HepG2 (cell line): ENCODE measurements around the gene SOCS1. TPM values are rescaled to one million over a fixed set of nuclear protein-coding genes. Genes with fewer than 3 reads are reported as not detected.

Experiments used
- CBX2 ChIP-seq, 2 experiments: fragments of 200-600 bp in 1 of 2; sonication (generic); formaldehyde crosslinking in 1 of 2; IDR thresholded peaks; 2 replicates each; pipeline versions ENCODE4 v1.7.0 to v1.8.1; 2018 to 2022; ENCODE audit warnings: low read depth in 2 of 2, low read length in 1 of 2, mild to moderate bottlenecking in 1 of 2, missing genetic modification reagents in 1 of 2
- DNMT3B ChIP-seq: conservative IDR thresholded peaks from 2 replicates; pipeline ENCODE4 v1.6.1; 2016; ENCODE audit warnings: missing biosample characterization, control low read depth
- ETV5 ChIP-seq: IDR thresholded peaks from 2 replicates; pipeline ENCODE4 v1.6.1; 2018; ENCODE audit warnings: missing biosample characterization, missing genetic modification reagents, inconsistent platforms, borderline replicate concordance
- FOXK2 ChIP-seq: fragments of 450-650 bp; IDR thresholded peaks from 2 replicates; pipeline ENCODE4 v1.6.1; 2016
- HMGA1 ChIP-seq: sonication (generic); formaldehyde crosslinking; conservative IDR thresholded peaks from 2 replicates; pipeline ENCODE4 v1.4.0; 2020; ENCODE audit warnings: missing genetic modification reagents
- HNF4G ChIP-seq, 2 experiments: sonication (generic) in 1 of 2; formaldehyde crosslinking in 1 of 2; IDR thresholded peaks; 2 replicates each; pipeline versions ENCODE4 v1.4.0 to v1.6.1; 2011 to 2020; ENCODE audit warnings: borderline replicate concordance in 2 of 2, low read depth in 2 of 2, mild to moderate bottlenecking in 2 of 2, low read length in 1 of 2, missing genetic modification reagents in 1 of 2, moderate library complexity in 1 of 2
- HOXA3 ChIP-seq: sonication (generic); formaldehyde crosslinking; IDR thresholded peaks from 2 replicates; pipeline ENCODE4 v1.5.0; 2020; ENCODE audit warnings: missing genetic modification reagents
- KLF11 ChIP-seq: IDR thresholded peaks from 2 replicates; pipeline ENCODE4 v1.6.1; 2016; ENCODE audit warnings: missing compliant biosample characterization
- MEIS2 ChIP-seq: sonication (generic); formaldehyde crosslinking; IDR thresholded peaks from 2 replicates; pipeline ENCODE4 v1.9.0; 2021; ENCODE audit warnings: mild to moderate bottlenecking, missing genetic modification reagents
- NR1H2 ChIP-seq: sonication (generic); formaldehyde crosslinking; IDR thresholded peaks from 2 replicates; pipeline ENCODE4 v1.8.1; 2022; ENCODE audit warnings: low read depth, missing genetic modification reagents, borderline replicate concordance
- PAX8 ChIP-seq: sonication (generic); formaldehyde crosslinking; IDR thresholded peaks from 2 replicates; pipeline ENCODE4 v1.8.0; 2022; ENCODE audit warnings: mild to moderate bottlenecking, missing genetic modification reagents, borderline replicate concordance
- PHF20 ChIP-seq: sonication (generic); formaldehyde crosslinking; IDR thresholded peaks from 2 replicates; pipeline ENCODE4 v1.5.0; 2020; ENCODE audit warnings: mild to moderate bottlenecking, missing genetic modification reagents
- RFXAP ChIP-seq: sonication (generic); formaldehyde crosslinking; IDR thresholded peaks from 2 replicates; pipeline ENCODE4 v1.4.0; 2020; ENCODE audit warnings: missing genetic modification reagents, borderline replicate concordance
- ZNF224 ChIP-seq: sonication (generic); formaldehyde crosslinking; IDR thresholded peaks from 2 replicates; pipeline ENCODE4 v1.5.0; 2020; ENCODE audit warnings: mild to moderate bottlenecking, missing genetic modification reagents
- ZNF235 ChIP-seq: sonication (generic); formaldehyde crosslinking; IDR thresholded peaks from 2 replicates; pipeline ENCODE4 v1.8.1; 2023; ENCODE audit warnings: mild to moderate bottlenecking, missing genetic modification reagents, borderline replicate concordance
- ZNF3 ChIP-seq: IDR thresholded peaks from 2 replicates; pipeline ENCODE4 v1.7.0; 2017; ENCODE audit warnings: inconsistent platforms
- polyA plus RNA-seq, 8 experiments: library from polyadenylated mRNA; depleted of rRNA in 3 of 8; stranded (reverse) in 7 of 8; unstranded in 1 of 8; fragments of >200 nt; fragmentation: Illumina TruSeq in 4 of 8; extraction: Trizol in 4 of 8; gene quantifications; 2 replicates each; pipeline versions ENCODE4 v1.2.1 to v1.2.3, GENCODE V29; 2011 to 2016; ENCODE audit warnings: low read depth in 4 of 8, missing spikeins in 1 of 8, mixed read lengths in 1 of 8; ENCODE audit not compliant: insufficient read depth in 1 of 8
- total RNA-seq, 5 experiments: library from RNA; depleted of rRNA; stranded (reverse); fragments of >200 nt; fragmentation: Illumina TruSeq; extraction: Trizol; gene quantifications; 2 replicates each; pipeline ENCODE4 v1.2.3, GENCODE V29; 2016; ENCODE audit warnings: low read depth in 1 of 5
- TF ChIP-seq, protein P1 (sequence below): IDR thresholded peaks from 2 replicates; pipeline ENCODE4 v1.4.0; 2020; ENCODE audit warnings: mild to moderate bottlenecking, missing genetic modification reagents
- TF ChIP-seq, protein P2 (sequence below): sonication (generic); IDR thresholded peaks from 2 replicates; pipeline ENCODE4 v1.6.1; 2016; ENCODE audit warnings: low read depth, borderline replicate concordance
- TF ChIP-seq, protein P3 (sequence below): sonication (generic); formaldehyde crosslinking; IDR thresholded peaks from 2 replicates; pipeline ENCODE4 v1.5.0; 2020; ENCODE audit warnings: mild to moderate bottlenecking, low read depth, missing genetic modification reagents, borderline replicate concordance
- TF ChIP-seq, protein P4 (sequence below): sonication (generic); formaldehyde crosslinking; conservative IDR thresholded peaks from 2 replicates; pipeline ENCODE4 v1.8.0; 2022; ENCODE audit warnings: mild to moderate bottlenecking, moderate library complexity, missing genetic modification reagents
- TF ChIP-seq, protein P5 (sequence below): sonication (generic); formaldehyde crosslinking; IDR thresholded peaks from 2 replicates; pipeline ENCODE4 v1.9.0; 2021; ENCODE audit warnings: missing genetic modification reagents, mild to moderate bottlenecking, borderline replicate concordance

Gene SOCS1
- total and polyA plus RNA-seq, 2 of the 13 experiments (the other 11 are each of a cell fraction or from before 2014, with no cell fraction given), result 5.3 to 6.3 TPM

DNA sequence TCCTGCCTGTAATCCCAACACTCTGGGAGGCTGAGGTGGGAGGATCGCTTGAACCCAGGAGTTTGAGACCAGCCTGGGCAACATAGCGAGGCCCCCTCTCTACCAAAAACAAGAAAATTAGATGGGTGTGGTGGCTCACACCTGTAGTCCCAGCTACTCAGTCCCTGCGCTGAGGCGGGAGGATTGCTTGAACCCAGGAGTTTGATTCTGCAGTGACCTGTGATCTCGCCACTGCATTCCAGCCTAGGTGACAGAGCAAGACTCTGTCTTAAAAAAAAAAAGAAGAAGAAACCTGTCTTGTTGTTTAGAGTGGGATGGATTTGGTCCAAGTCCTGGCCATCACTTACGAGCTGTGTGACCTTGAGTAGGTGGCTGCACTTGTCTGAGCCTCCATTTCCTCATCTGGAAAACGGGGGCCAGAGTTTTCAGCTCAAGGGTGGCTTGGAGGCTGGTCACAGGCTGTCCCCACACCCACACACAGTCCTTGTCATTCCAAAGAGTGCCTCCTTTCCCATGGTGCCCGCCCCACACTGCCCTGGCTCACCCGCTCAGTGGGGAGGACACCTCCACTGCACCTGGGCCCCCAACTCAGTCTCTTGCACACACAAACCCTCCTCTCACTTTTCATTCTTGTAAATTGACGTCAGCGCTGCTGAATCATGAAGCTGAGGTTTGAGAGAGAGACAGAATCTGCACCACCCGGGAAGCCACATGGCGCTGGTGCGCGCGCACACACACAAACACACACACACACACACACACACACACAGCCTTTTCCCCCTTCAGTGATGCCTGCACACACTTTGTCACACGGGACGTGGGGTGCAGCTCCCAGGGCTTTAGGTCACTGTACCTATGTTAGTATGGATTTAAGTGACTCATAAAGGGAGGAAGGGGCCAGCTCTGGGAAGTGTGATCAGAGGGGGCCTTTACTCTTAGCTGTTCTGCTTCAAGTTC lies 4.2 kb downstream of the SOCS1 start (continued):
- TF ChIP-seq, protein P1, sequence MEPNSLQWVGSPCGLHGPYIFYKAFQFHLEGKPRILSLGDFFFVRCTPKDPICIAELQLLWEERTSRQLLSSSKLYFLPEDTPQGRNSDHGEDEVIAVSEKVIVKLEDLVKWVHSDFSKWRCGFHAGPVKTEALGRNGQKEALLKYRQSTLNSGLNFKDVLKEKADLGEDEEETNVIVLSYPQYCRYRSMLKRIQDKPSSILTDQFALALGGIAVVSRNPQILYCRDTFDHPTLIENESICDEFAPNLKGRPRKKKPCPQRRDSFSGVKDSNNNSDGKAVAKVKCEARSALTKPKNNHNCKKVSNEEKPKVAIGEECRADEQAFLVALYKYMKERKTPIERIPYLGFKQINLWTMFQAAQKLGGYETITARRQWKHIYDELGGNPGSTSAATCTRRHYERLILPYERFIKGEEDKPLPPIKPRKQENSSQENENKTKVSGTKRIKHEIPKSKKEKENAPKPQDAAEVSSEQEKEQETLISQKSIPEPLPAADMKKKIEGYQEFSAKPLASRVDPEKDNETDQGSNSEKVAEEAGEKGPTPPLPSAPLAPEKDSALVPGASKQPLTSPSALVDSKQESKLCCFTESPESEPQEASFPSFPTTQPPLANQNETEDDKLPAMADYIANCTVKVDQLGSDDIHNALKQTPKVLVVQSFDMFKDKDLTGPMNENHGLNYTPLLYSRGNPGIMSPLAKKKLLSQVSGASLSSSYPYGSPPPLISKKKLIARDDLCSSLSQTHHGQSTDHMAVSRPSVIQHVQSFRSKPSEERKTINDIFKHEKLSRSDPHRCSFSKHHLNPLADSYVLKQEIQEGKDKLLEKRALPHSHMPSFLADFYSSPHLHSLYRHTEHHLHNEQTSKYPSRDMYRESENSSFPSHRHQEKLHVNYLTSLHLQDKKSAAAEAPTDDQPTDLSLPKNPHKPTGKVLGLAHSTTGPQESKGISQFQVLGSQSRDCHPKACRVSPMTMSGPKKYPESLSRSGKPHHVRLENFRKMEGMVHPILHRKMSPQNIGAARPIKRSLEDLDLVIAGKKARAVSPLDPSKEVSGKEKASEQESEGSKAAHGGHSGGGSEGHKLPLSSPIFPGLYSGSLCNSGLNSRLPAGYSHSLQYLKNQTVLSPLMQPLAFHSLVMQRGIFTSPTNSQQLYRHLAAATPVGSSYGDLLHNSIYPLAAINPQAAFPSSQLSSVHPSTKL, result no peak
- TF ChIP-seq, protein P2, sequence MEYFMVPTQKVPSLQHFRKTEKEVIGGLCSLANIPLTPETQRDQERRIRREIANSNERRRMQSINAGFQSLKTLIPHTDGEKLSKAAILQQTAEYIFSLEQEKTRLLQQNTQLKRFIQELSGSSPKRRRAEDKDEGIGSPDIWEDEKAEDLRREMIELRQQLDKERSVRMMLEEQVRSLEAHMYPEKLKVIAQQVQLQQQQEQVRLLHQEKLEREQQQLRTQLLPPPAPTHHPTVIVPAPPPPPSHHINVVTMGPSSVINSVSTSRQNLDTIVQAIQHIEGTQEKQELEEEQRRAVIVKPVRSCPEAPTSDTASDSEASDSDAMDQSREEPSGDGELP, result no peak
- TF ChIP-seq FOXK2 (no peak), ZNF235 (CRISPR knock-in tag) (no peak), RFXAP (no peak), ZNF3 (CRISPR knock-in tag) (no peak), HNF4G (IDR thresholded peaks at IDR 0.05; ENCODE audit: borderline replicate concordance, low read depth, low read length) (no peak), HNF4G (CRISPR knock-in tag; IDR thresholded peaks at IDR 0.05; ENCODE audit: borderline replicate concordance, low read depth) (no peak), ETV5 (CRISPR knock-in tag) (no peak), HOXA3 (CRISPR knock-in tag) (peak; percentile 48; the same call in 1 of the 2 replicates), DNMT3B (CRISPR knock-in tag) (no peak), PAX8 (no peak), KLF11 (CRISPR knock-in tag) (no peak), HMGA1 (CRISPR knock-in tag) (no peak), ZNF224 (no peak), MEIS2 (CRISPR knock-in tag) (no peak), NR1H2 (CRISPR knock-in tag) (no peak), CBX2 (IDR thresholded peaks at IDR 0.05; ENCODE audit: low read depth, low read length) (no peak), CBX2 (CRISPR knock-in tag; IDR thresholded peaks at IDR 0.05; ENCODE audit: low read depth) (no peak), PHF20 (no peak)
- TF ChIP-seq, protein P3, sequence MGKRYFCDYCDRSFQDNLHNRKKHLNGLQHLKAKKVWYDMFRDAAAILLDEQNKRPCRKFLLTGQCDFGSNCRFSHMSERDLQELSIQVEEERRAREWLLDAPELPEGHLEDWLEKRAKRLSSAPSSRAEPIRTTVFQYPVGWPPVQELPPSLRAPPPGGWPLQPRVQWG (CRISPR knock-in tag), result no peak
- TF ChIP-seq, protein P4, sequence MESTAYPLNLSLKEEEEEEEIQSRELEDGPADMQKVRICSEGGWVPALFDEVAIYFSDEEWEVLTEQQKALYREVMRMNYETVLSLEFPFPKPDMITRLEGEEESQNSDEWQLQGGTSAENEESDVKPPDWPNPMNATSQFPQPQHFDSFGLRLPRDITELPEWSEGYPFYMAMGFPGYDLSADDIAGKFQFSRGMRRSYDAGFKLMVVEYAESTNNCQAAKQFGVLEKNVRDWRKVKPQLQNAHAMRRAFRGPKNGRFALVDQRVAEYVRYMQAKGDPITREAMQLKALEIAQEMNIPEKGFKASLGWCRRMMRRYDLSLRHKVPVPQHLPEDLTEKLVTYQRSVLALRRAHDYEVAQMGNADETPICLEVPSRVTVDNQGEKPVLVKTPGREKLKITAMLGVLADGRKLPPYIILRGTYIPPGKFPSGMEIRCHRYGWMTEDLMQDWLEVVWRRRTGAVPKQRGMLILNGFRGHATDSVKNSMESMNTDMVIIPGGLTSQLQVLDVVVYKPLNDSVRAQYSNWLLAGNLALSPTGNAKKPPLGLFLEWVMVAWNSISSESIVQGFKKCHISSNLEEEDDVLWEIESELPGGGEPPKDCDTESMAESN, result no peak
- TF ChIP-seq, protein P5, sequence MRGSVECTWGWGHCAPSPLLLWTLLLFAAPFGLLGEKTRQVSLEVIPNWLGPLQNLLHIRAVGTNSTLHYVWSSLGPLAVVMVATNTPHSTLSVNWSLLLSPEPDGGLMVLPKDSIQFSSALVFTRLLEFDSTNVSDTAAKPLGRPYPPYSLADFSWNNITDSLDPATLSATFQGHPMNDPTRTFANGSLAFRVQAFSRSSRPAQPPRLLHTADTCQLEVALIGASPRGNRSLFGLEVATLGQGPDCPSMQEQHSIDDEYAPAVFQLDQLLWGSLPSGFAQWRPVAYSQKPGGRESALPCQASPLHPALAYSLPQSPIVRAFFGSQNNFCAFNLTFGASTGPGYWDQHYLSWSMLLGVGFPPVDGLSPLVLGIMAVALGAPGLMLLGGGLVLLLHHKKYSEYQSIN (CRISPR knock-in tag), result no peak
